Pons (tissue), 1 donor: ENCODE measurements around the gene MAGI3.
"Not testable (repeated sequence)": the region's sequence is repeated elsewhere in the genome, so short reads cannot be mapped to it uniquely, and the experiment has no call there.

Experiments used
- DNase-seq: peaks from one replicate; pipeline ENCODE4 v3.0.0-alpha.2; 2016; ENCODE audit warnings: low spot score

Gene MAGI3

GRCh38 chr1:113442131-113442530, 51.8 kb downstream of the MAGI3 start:
- DNase-seq, result no peak

GRCh38 chr1:113444857-113445256, 54.5 kb downstream of the MAGI3 start:
- no peak for DNase-seq

DNA sequence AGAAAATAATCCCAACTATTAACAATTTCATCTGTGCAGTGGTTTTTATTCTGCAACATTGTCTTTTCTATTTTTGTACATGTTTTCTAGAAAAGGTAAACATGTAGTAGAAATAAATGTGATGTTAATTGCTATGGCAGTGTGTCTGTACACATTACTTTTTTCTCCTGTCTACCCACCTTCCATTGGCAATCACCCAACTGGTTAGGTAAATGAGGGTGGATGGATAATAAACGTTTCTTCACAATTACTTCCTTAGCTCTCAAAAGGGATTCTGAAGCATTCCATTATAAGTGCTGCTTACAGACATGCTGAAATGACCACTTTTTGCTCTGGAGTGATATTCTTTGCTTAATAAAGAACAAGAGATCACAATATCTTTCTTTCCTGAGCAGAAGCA, 61.4 kb downstream of the MAGI3 start:
- no peak for DNase-seq

- peak; percentile 32 for DNase-seq
Measured at GRCh38 chr1:113452921-113453770, 62.8 kb downstream of the MAGI3 start.

DNA sequence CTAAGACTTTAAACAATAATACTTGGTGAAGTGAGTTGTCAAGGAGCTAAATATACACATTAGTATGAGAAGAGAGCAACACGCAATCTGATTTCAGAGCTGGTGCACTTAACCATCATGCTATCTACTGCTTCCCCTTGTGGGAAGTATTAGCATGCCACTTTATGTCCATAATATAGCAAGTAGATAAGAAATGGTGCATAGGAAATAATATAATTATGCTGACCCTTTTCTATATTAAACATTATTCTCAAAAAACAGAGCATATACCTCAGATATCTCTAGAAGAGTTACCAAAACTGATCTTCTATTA, 63.4 kb downstream of the MAGI3 start:
- DNase-seq, result no peak

DNA sequence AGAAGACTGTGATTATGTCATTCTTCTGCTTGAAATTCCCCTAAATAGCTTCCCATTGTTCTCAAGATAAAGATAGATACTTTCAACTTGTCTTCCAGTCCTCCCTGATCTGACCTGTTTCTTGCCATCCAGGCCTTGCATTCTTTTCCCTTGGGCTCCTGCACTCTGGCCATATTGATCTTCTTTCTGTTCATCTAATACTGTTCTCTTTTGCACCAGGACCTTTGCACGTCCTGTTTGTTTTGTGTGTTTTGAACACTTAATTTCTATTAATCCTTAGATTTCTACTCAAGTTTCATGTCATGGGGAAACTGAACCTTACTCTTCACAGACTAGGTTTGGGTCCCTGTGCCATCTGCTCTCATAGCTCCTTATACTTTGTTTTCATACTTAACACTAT, 65.1 kb downstream of the MAGI3 start:
- no peak for DNase-seq

GRCh38 chr1:113456967-113457366, 66.7 kb downstream of the MAGI3 start:
- DNase-seq, result peak; percentile 14

DNA sequence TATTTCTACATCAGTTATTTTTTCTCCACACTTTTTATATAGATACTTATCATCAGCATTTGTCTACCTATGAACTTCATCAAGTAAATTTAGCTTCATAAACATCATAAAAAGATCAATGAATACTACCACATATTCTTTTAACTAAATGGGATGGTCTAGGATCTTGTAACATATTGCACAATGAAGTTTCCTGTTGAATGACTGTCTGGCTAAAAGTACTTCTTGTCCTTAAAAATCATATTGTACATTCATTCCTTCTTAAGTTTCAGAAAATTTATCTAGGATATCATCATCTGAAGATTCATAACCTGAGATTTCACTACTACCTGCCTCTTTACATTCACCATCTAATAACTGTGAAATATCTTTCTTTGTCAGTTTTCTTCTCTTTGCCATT, 69.0 kb downstream of the MAGI3 start:
- DNase-seq, result no peak

DNA sequence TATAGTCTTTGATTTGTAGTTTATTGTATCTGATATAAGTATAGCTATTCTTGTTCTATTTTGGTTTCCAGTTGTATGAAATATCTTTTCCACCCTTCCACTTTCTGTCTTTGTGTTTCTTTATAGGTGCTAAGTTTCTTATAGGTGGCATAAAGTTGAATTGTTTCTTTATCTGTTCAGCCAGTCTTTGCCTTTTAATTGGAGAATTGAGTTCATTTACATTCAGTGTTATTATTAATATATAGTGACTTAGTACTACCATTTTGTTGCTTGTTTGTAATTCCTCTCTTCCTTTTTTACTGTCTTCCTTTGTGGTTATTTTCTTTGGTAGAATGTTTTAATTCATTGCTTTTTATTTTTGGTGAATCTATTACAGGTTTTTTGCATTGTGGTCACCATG, 77.7 kb downstream of the MAGI3 start:
- DNase-seq, result no peak

DNA sequence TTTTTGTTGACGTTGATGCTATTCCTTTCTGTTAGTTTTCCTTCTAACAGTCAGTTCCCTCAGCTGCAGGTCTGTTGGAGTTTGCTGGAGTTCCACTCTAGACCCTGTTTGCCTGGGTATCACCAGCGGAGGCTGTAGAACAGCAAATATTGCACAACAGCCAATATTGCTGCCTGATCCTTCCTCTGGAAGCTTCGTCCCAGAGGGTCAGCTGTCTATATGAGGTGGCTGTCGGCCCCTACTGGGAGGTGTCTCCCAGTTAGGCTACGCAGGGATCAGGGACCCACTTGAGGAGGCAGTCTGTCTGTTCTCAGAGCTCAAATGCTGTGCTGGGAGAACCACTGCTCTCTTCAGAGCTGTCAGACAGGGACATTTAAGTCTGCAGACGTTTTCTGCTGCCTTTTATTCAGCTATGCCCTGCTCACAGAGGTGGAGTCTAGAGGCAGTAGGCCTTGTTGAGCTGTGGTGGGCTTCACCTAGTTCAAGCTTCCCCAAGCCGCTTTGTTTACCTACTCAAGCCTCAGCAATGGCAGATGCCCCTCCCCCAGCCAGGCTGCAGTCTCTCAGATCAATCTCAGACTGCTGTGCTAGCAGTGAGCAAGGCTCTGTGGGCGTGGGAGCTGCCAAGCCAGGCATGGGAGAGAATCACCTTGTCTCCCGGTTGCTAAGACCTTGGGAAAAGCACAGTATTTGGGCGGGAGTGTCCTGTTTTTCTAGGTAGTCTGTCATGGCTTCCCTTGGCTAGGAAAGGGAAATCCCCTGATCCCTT, 88.3 kb downstream of the MAGI3 start:
- DNase-seq, result not testable (repeated sequence)

- no peak for DNase-seq
Measured at GRCh38 chr1:113479713-113480676, 89.7 kb downstream of the MAGI3 start.

DNA sequence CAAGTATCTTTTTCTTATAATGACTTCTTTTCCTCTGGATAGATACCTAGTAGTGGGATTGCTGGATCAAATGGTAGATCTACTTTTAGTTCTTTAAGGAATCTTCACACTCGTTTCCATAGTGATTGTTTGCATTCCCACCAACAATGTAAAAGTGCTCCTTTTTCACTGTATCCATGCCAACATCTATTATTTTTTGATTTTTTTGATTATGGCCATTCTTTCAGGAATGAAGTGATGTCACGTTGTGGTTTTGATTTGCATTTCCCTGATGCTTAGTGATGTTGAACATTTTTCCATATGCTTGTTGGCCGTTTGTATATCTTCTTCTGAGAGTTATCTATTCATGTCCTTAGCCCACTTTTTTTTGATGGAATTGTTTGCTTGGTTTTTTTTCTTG, 94.8 kb downstream of the MAGI3 start:
- DNase-seq, result not testable (repeated sequence)

- DNase-seq, result no peak
Measured at GRCh38 chr1:113488576-113489177, 98.4 kb downstream of the MAGI3 start.

GRCh38 chr1:113490384-113490783, 100.1 kb downstream of the MAGI3 start:
- no peak for DNase-seq

DNA sequence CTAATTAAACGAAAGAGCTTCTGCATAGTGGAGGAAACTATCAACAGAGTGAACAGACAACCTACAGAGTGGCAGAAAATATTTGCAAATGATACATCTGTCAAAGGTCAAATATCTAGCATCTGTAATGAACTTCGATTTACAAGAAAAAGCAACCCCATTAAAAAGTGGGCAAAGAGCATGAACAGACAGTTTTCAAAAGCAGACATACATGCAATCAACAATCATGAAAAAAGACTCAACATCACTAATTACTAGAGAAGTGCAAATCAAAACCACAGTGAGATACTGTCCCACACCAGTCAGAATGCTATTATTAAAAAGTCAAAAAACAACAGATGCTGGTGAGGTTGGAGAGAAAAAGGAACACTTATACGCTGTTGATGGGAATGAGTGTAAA, 103.2 kb downstream of the MAGI3 start:
- no peak for DNase-seq

GRCh38 chr1:113505357-113505756, 115.0 kb downstream of the MAGI3 start:
- DNase-seq, result no peak

GRCh38 chr1:113507552-113508214, 117.4 kb downstream of the MAGI3 start:
- DNase-seq, result no peak

DNA sequence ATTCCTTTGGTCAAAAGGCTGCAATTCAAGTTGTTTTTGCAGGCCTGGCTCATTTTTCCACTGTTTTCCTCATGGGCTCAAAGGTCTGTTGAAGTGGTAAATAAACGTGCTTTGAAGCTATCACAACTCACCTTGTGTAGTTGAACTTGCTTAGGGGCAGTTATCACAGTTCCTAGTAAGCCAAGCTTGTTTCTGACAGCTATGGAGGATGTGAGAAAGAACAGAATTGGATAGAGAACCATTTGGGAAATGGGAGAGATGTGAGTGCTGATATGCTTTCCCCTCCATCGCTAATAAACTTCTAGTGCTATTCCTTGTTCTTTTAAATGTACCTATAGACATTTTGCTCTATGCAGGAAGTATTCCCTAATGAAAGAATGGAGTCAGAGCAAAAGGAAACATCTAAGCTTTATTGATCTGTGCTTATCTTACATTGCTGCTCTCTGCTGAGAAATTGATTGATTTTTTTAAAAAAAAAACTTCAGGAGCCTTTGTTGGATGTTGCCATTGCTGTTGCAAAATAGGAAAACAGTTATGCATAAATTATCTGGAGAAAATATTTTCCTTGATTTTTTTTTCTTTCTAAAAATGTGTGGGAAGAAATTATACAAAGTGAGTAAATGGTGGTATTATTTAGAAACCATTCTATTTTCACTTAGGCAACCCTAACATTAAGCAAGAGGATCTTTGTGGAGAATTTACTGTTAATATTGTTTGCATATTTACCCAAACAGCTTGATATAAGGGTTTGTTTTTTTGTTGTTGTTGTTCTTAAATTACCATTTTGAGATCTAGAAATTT, 118.2 kb downstream of the MAGI3 start:
- DNase-seq, result no peak

- DNase-seq, result not testable (repeated sequence)
Measured at GRCh38 chr1:113509766-113510165, 119.5 kb downstream of the MAGI3 start.

- DNase-seq, result no peak
Measured at GRCh38 chr1:113511269-113511668, 121.0 kb downstream of the MAGI3 start.
